ENCODE data around the gene BLMH. TPM values are rescaled to one million over a fixed set of nuclear protein-coding genes. Genes with fewer than 3 reads are reported as not detected.
"Not testable (repeated sequence)": the region's sequence is repeated elsewhere in the genome, so short reads cannot be mapped to it uniquely, and the experiment has no call there.

BLMH gene
- total RNA-seq, 1 donor from 2014 or later: 13.8 TPM

DNA sequence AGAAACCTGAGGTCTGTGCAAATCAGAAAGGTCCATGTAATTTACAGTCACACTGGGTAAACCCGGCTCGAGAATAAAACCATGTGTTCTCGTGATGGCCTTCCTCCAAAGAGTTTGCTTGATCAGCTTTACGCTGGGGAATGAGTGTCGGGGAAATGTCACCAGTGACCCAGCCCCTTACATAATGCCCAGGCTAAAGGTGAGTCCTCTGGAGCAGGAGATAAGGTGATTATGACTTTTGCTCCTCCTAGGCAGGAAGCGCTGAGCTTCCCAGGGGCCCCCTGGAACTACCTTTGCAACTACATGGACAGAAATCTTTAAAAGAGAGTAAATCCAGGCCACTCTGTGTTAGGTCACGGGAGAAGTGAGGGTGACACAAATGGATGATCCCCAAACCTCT is 71.9 kb downstream of the BLMH start:
- intact Hi-C loops (cut with DNase I): no loop called here
- DNase-seq (ENCODE audit: missing footprints) (no peak), ATAC-seq (no peak)

GRCh38 chr17:30219315-30219714 is 72.4 kb downstream of the BLMH start:
- intact Hi-C loops (cut with DNase I): no loop called here
- ATAC-seq (no peak), DNase-seq (ENCODE audit: missing footprints) (no peak)

GRCh38 chr17:30218799-30219198 is 72.9 kb downstream of the BLMH start:
- intact Hi-C loops (cut with DNase I): no loop called here
- ATAC-seq (no peak), DNase-seq (ENCODE audit: missing footprints) (no peak)

GRCh38 chr17:30217746-30218245 is 73.9 kb downstream of the BLMH start:
- no peak for ATAC-seq

GRCh38 chr17:30217054-30217453 is 74.7 kb downstream of the BLMH start:
- DNase-seq (ENCODE audit: missing footprints) (no peak), ATAC-seq (no peak)
- intact Hi-C loops (cut with DNase I): no loop called here

More at GRCh38 chr17:30217746-30218245, 73.9 kb downstream of the BLMH start:
- no peak for DNase-seq (ENCODE audit: missing footprints)
- intact Hi-C loops (cut with DNase I): no loop called here

DNA sequence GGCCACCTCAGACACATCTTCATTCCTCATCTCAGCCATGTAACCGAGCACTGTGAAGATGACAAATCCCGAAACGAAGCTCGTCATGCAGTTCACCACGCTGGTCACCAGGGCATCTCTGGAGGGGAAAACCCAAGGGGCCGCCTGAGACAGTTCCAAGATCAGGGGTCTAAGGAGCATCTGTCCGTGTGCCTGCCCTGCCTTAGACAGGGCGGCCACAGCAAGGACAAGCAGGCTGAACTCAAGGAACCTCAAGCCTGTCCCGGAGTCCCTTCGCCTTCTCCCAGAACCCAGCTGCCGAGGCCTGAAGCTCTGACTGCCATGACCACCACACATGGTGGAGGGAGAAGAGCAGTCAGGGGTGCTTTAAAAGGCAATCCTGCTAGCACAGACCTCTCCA is 79.0 kb downstream of the BLMH start:
- intact Hi-C loops (cut with DNase I): no loop called here
- DNase-seq (ENCODE audit: missing footprints) (no peak), ATAC-seq (no peak)

DNA sequence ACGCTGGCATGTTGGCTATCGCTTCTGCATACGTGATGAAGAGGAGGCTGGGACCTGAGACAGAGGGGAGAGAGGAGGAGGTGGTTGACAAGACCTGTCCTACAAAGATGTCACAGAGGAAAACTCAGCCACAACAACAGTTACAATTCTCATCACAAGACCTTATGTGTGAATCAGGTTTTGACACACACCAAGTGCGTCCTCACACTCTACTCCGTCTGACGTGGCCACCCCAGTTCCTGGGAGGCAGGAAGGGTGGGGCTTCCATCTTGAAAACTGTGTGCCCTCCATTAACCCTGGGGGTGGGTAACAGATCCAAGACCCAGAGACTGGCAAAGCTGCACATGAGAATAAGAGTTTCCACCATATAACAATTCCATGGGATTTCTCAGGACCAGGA is 80.4 kb downstream of the BLMH start:
- no peak for ATAC-seq
- intact Hi-C loops (cut with DNase I): no loop called here
- DNase-seq (ENCODE audit: missing footprints): no peak

DNA sequence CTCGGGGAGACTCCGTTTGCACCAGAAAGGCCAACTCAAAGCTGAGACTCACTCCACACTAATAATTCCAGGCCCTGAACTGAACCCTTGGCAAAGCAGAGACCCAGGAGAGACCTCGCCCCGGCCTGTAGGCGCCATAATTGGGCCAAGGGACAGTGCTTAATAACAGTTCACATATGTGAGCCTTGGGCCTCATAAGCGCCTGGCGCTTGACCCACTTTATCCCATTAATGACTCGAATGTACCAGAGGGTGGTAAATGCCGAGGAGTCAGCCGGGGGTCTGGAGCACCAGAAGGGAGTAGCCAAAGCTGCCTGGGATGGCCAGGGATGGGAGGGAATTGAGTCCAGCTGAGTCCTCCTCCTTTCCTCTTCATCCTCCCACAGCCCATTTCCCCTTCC is 80.8 kb downstream of the BLMH start:
- ATAC-seq: no peak
- intact Hi-C loops (cut with DNase I): no loop called here

DNA sequence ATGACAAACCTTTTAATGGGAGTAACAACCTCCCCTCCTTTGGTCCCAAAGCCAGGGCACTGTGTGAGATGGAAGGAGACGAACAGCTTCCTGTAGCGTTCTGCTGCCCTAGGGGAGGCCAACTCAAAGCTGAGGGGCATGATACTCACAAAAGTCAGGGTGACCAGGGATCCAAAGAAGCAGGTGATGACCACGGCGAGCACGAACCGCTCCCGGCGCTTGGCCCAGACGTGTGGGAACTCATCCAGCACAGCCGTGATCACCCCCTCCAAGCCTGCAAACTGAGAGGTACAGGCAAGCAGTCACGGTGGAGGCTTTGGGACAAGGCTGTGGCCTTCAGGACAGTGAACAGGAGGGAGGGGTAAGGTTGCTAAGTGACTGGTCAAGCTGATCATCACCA is 81.4 kb downstream of the BLMH start:
- intact Hi-C loops (cut with DNase I): no loop called here
- ATAC-seq (no peak), DNase-seq (ENCODE audit: missing footprints) (no peak)

More for the DNA sequence above, 80.8 kb downstream of the BLMH start:
- DNase-seq (ENCODE audit: missing footprints): no peak

DNA sequence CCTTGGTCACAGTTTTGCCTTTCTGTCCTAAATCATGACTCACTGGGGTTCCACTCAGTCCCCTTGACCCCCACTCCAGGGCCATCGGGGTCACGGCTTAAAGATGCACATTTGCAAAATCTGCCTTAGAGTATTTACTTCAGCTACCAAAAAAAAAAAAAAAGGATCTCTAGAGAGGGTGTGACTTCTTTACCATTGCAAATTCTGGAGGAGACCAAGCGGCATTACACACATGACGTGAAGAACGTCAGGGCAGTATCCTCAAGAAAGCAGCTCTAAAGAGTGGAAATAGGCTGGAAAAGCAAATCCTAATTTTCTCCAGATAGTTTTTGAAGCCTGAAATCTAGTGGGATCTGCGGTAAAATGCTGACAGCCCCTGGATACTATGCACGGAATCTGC is 81.8 kb downstream of the BLMH start:
- DNase-seq (ENCODE audit: missing footprints) (no peak), ATAC-seq (no peak)
- intact Hi-C loops (cut with DNase I): no loop called here

GRCh38 chr17:30208214-30208613 is 83.5 kb downstream of the BLMH start:
- intact Hi-C loops (cut with DNase I): no loop called here
- ATAC-seq (no peak), DNase-seq (ENCODE audit: missing footprints) (no peak)

DNA sequence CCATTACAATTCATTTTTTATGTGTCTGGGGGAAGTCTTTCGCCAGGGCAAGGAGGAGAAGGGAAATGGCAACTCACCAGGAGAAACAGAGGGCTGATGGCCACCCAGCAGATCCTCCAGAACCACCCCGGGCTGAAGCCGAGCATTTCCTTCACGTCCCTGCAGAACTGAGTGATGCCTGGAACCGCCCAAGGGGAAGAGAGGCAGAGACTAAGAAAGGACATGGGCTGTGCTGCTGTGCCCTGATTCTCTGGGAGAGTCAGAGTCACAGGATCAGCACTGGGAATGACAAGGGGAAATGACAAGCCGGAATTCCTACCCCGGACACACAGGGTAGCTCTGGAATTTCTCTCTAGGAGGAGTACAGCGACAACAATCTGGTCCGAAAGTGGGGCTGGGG is 84.1 kb downstream of the BLMH start:
- no peak for ATAC-seq
- DNase-seq (ENCODE audit: missing footprints): no peak
- intact Hi-C loops (cut with DNase I): no loop called here

GRCh38 chr17:30203471-30203981 is 88.2 kb downstream of the BLMH start:
- intact Hi-C loops (cut with DNase I): no loop called here
- DNase-seq (ENCODE audit: missing footprints): no peak
- no peak for ATAC-seq

GRCh38 chr17:30200656-30201055 is 91.1 kb downstream of the BLMH start:
- intact Hi-C loops (cut with DNase I); ATAC-seq; DNase-seq (ENCODE audit: missing footprints): not testable (repeated sequence)

DNA sequence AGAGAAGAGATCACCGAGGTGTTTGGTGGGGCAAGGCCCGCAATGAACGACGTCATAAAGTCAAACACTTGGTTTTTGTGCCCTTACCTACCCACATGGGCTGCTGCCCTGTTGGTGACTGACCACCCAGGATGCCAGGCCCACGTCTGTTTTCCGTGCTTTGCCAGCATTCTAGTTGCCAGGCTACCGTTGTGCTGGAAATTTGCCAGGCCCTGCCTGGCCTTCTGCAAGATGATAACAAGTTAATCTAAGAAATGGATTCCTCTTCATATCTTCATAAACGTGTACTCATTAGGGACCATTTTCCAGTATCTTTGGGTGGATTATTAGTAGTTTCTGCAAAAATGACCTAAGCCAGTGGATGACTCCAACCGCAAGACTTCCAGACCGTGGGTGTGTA is 91.6 kb downstream of the BLMH start:
- ATAC-seq (no peak), DNase-seq (ENCODE audit: missing footprints) (no peak)
- intact Hi-C loops (cut with DNase I): no loop called here

GRCh38 chr17:30199600-30199999 is 92.1 kb downstream of the BLMH start:
- no peak for ATAC-seq
- intact Hi-C loops (cut with DNase I): no loop called here
- DNase-seq (ENCODE audit: missing footprints): no peak

Other genes with a start within 250 kb of the BLMH start
- gene NSRP1, start 175.1 kb downstream of the BLMH start, total RNA-seq: 19.5 TPM
- gene SLC6A4, start 56.2 kb downstream of the BLMH start, total RNA-seq: 0.22 TPM
- not detected for gene TMIGD1, start 42.1 kb upstream of the BLMH start, total RNA-seq
- gene CPD, start 87.0 kb upstream of the BLMH start, total RNA-seq: 20.2 TPM
- 28.8 TPM for gene GOSR1, start 185.5 kb upstream of the BLMH start, total RNA-seq

Data from Right ventricle myocardium inferior (tissue), 1 donor.